Fibroblast of skin of back (primary cell): ENCODE results near the gene FBXW8.

ENCODE experiments used
- DNase-seq: peaks from one replicate; pipeline ENCODE4 v3.0.0-alpha.2; 2013

Gene FBXW8

DNA sequence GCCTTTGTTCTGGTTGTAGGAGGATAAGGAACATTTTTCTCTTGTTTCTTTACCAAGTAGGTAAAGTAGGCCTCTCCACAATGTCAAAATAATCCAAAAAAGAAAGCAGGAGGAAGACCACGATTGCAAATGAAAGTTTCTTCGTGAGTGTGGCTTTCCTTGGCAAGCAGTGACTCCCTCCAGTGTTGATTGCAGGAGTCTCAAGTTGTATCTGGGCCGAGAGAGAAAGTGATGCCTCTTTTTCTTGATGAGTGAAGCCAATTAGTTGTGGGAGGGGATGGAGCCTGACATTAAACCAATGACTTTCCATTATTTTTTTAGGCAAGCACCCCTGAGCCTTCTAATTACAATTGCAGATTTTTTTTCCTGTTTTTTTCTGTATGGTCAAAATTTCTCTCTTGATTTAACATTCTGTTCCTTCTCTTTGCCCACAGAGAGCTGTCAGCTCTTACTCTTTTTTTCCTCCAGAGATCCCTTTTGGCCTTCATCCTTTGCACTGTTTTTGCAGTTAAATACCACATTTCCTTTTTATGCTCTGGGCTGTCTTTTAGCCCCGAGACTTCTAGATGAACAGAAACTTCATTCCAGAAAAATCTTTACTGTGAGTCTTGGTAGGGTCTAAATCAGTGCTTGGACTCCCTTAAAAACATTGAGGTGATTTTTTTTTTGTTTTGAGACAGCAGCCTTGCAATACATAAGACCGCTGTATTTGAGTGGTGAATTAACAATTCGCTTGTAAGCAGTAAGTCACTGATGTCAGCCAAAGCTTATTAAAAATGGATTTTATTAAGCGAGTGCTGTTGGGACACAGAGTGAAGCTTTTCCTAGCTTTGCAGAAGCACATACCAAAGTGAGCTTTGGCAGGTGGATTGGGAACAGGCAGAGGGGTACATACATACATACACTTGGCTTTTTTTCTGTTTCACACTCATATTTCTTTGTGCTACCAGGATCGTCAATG lies 15.8 kb downstream of the FBXW8 start:
- DNase-seq: no peak

DNA sequence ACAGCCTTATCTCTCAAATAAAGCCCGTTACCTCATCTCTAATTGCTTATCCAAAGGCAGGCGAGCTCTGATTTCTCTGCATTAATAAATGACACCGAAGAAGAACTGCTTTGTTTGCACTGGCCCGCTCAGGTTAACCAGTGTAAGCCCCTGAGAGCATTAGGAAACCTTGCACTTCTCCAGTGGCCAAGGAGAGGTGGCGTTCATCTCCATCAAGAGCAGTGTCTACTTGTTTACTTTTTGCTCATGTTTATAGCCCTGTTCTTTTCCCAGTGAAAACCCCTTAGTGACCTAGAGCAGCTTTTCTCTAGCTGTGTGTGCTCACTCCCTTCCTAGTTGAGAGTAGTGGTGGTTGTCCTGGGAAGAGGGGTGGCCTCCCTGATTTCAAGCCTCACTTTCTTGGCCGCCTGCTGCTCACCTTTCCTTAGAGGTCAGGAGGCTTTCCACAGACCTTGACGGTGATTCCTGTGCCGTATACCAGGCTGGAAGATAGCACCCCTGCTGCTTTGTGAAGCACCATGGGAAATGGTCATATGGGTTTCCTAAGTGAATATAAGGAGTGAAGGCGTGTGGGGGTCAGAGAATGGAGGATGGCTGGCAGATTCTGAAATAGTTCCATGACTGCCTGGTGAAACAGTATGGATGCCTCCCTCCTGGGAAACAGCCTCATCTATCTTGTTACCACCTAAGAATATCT lies 16.6 kb downstream of the FBXW8 start:
- no peak for DNase-seq

DNA sequence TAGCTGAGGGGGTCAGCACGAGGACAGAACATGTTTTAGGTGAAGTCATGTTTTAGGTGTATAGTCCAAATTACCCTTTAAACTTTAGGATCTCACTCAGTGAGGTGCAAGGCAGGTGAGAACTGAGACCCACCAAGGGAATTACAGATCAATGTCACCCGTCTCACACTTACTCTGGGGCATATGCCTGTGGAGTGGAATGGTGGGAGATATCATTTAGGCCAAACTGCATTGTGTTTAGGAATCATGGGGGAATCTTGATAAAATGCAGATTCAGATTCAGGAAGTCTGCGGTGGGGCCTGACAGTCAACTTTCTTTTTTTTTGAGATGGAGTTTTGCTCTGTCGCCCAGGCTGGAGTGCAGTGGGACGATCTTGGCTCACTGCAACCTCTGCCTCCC lies 17.8 kb downstream of the FBXW8 start:
- DNase-seq: no peak

DNA sequence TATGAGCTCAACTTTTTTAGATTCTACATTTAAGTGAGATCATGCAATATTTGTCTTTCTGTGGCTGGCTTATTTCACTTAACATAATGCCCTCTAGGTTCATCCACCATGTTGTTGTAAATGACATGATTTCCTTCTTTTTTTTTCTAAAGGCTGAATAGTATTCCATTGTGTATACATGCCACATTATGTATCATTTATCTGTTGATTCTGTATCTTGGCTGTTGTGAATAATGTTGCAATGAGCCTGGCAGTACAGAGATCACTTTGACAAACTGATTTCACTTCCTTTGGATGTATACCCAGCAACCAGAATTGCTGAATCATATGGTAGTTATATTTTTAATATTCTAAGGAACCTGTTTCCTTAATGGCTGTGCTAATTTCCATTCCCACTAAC lies 19.1 kb downstream of the FBXW8 start:
- DNase-seq: no peak

DNA sequence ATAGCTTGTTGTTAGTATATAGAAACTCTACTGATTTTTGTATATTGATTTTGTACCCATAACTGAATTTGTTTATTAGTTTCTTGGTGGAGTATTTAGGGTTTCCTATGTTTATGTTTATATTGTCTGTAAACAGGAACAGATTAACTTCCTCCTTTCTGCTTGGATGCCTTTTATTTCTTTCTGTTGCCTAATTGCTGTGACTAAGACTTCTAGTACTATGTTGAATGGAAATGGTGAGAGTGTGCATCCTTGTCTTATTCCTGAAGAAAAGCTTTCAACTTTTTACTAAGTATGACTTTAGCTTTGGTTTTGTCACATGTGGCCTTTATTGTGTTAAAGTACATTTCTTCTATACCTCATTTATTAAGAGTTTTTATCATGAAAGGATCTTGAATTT lies 20.9 kb downstream of the FBXW8 start:
- no peak for DNase-seq

DNA sequence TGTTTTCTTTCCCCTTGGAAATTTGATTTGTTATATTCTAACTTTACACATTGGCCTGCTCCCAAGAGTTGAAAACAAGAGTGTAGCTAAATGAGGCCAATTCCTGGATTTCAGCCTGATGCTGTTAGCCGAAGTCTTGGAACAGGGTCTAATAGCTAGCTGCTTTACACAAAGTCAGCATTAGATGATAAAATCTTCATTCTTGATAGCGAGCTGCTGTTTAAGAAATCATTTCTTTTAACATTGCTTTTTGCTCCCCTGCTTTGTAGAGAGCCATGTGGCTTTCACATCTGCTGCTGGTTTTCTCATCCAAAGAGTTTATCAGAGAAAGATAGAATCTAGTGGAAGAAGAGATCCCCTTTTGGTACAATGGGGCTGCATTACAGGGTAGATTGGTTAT lies 22.3 kb downstream of the FBXW8 start:
- DNase-seq: no peak

DNA sequence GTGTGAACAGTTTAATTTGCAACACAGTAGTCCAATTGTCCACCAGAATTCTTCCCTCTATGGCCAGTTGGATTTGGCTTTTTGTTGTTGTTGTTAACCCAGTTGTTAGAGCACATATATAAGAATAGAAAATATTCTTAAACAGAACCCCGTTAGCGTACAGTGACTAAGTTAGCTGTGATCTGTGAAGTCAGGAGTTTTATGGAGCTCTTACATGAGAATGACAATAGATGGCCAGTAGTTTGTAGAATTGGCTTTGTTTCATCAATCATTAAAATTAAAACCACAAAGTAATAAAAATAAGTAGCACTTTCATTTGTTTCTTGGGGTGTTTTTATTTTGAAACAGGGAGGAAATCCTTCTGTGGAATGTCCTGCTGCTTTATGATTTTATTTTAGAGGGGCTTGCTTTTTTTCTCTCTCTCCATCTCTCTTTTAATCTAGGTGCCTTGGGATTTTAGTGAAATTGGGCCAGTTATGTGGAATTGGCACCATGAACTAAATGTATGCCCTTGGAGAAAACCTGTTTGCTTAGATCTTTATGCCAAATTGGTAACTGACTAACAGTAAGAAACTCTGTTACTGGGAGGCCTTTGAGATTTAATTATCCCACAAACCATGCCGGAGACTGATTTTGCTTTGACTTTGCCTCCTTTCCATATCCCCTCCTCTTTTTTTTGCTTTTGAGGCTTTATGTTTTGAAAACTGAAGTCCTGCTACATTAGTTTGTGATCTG lies 22.9 kb downstream of the FBXW8 start:
- no peak for DNase-seq

DNA sequence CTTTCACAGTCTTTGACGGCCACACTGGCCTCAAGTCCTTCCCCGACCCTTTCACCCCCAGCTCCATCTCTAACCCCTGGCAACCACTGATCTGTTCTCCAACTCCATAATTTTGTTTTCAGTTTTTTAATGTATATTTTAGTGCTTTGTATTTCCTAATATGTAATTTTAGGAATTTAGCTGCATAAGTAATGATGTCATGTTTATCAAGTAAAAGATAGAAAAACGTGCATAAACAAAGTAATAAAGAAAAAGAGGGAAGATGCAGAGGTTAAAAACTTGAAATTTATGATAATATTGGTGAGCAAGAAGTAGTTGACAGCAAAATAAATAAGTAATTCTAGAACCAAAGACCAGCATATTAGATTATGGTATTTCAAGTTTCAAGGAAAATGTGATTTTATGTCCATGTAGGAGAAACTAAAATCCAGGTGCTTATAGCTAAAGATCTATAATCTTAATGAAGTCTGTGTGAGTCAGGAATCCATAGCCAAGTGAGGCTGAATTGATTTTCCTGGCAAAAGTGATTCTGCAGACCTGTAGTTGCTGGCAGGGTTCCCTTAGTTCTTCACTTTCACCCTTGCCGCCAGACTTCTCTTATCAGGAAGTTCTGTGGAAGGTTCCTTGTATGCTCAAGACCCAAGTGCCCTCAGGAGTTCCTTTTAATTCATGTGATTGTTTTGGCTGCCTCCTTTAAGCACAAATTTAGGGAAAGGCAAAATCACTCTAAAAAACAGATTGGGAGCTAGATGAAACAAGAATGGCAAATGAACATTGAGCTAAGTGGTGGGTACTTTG lies 24.4 kb downstream of the FBXW8 start:
- no peak for DNase-seq

DNA sequence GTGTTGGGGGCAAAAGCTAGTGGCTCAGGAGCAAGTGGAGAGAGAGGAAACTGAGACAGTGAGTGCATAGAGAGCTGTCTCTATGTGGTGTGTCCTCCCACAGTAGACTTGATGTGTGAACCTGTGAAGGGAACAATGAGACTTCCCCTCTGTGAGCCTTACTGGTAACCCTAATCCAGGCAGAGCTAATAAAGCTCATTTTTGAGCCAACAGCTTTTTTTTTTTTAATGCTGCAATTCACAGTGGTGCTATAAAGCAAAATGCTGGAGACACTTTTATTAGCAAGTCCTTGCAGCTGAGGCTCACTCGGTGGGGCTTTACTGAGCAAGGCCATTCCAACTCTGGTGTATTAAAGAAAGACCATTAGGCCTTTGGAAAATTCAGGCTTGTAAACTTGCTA lies 26.9 kb downstream of the FBXW8 start:
- DNase-seq: no peak

DNA sequence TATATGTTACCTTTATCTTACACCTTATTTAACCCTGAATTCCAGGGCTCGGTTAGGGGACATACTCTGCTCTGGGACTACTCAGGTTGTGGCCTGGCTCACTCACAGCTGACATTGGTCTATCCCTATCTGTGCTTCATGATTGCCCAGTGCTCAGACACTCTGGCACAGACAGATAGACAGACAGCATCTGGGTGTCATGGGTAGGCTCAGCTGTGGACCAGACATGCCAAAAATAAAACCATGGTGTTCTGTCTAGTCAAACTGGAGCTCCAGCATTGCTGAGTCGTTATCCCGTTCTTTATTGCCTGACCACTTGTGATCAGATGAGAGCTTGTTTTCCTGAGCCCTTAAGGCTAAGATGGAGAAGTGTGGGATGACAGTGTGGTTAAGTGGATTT lies 29.0 kb downstream of the FBXW8 start:
- no peak for DNase-seq

DNA sequence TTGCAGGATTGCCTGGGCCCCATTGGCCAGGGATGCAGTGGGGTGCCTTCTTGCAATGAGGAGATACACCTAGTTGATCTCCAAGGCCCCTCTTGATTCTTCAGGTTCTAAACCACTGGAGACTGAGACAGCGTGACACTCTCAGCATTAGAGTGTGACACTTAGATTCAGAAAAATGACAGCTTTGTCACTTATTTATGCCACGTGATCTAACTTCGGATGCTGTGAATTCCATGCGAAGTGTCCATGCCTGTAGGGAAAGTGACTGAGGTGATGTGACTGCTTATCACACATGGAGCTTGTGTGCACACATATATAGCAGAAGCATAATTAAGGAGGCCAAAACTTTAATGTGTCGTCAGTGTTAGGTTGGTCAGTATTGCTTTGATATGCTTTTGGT lies 30.4 kb downstream of the FBXW8 start:
- no peak for DNase-seq

DNA sequence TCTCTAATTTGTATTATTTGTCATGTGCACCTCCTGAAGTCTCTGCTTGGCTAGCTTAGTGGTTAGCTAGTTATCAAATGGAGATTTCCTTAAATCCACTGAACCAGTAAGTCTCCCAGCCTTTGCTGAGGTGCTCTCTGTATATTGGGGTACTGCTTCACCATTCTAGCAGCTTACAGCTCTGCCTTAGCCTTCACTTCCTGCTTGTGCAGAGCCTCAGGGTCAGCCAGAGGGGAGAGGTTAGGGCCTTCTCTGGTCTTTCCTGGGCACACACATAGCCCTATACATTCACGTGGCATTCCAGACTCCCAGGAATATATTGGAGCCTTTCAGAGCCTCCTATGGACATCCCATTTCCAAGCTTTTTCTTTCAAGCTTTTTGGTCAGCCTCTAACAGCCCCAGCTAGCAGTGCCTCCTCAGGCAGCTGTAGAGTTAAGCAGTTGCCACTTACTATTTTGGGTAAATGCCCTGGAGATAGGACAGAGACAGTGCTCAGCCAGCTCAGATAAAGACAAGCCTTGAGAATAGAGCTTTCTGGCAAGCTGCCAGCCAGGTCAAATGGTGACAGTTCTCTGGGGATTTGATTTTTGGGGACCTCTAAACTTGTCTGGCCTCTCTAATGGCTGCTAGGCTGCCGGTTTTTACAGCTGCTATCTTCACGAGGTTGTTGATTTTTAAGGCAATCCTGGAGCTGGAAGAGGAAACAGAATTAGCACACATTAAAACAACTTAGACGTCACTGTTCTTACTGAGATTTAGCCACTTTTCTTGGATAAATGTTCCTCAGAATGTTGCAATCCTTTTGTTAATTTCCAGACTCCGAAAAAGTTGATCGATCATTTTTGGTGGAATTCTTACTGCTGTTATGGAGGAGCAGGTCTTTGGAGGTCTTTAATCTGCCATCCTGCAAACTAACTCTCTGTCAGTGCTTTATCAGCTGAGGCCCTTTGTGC lies 32.9 kb downstream of the FBXW8 start:
- DNase-seq: no peak

DNA sequence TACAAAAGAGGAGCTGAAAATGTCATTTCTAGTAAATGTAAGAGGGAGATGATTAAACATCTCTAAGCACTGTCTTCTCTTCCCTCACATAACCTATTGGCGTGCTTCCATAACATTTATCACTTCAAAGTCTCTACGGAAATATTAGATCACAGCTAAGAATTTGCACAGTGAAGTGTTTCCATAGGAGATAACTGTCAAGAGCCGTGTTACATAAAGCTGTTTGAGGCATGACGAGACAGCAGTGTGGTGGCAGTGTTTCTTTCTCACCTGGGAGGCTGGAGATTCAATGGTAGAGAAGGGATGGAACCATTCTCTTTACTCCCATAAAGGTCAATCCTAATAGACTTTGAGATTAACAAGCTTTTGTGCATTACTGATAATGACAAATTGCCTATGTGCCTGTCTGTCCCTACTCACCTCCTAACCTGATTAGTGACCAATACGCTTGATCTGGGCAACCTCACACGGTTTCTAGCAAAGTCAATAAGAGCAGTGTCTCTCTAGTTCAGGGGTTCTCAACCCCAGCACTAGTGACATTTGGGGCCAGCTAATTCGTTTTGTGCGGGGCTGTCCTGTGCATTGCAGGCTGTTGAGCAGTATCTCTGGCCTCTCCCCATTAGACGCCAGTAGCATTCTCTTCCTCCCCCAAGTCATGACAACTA lies 35.3 kb downstream of the FBXW8 start:
- DNase-seq: no peak

DNA sequence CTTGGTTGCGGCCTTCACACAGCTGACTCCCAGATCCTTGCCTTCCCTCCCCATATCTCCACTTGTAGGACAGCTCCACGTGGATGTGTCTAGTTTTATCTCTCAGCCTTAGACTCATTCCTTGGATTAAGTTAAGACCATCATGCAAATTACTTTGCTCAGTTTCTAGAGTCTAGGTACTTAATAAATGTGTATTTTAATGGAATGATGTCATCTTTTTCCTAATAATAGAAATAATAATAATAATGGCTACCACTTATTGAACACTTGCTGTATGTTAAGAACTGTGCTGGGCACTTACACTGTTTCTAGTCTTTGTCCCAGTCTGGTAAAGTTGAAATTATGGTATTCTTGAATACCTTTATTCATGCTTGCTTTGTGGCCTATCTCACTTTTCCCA lies 37.5 kb downstream of the FBXW8 start:
- no peak for DNase-seq

DNA sequence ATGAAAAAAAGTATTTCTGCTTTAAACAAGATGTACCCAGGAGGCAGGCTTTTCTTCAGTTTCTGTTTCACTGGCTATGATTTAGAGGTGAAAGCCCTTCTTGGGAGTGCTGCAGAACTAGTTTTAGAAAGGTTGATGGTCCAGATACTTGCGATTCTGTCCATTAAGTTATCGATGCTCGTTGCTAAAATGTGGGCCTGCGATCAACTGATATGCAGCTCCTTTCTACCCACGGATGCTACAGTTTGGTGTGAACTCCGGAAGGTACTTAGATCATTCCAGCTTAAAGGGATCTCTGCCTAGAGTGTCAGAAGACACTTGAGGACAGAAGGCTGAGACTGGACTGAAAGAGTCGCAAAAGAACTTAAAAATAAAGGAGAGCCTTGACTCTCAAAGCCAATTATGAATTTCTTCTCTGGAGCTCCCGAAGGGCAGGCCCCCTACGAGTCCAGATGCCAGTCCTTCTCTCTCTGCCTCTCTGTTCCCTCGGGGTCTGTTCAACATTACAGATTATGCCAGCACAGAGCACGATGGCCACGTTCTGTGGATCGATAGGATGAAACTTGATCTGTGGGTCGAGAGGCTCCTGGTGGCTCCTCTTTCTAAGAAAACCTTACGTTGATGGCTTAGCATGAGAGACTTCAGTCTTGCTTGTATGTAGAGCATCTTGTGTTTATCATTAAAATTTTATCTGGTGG lies 40.0 kb downstream of the FBXW8 start:
- DNase-seq: no peak

DNA sequence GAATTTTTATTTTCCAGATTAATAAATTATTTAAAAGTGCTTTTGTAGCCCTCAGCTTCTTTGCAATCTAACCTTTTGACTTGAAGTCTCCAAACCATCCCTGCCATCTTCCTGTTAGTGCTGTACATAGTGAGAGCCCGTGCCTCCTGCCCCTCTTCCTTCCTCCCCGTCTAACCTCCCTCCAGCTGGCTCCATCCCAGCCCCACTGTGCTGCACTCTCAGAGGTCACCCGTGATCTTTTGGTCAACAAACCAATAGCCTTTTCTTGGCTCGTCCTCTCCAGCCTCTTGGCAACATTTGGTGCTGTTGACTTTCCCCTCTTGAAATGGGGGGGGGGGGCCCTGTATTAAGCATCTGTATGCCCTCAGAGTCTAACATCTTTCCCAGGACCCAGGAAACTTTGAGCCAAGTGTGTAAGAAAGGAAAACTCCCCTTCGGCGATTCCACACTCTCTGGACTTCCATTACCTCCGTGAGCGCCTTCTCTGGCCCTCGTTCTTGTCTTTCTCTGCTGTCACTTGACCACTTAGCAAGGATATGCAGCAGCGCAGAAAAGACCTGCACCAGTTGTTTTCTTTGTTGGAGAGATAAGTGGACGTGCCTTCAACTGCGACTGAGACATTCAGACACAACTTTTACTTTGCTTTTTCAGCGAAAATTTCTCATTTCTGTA lies 44.1 kb downstream of the FBXW8 start:
- DNase-seq: no peak

DNA sequence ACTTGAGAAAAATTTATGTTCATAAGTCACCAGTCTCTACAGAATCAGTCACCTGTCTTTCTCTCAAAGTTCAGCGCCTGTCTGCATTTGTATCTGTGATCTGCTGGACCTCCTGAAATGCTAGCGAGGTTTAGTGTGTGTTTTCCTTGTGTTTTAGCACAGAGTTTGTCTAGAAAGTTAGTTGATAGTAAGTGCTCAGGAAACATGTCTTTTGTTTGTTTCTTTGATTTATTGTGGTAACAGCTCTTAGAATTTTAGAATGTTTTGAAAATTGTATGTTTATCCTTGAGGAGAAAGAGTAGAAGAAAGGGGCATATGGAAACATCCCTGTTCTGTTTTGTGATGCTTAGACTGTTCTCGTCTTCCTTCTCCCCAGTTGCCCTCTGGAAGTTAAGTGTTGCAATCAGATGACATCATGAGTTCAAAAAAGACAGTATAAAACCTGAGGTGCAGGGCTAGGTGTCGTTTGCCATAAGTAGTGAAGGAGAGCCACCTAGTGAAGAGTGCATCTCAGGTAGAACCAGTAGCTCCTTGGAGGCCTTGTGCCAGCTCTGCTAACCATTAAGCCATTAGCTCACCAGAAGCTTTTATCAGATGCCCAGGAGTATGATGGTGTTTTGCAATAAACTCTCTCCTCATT lies 44.8 kb downstream of the FBXW8 start:
- no peak for DNase-seq

DNA sequence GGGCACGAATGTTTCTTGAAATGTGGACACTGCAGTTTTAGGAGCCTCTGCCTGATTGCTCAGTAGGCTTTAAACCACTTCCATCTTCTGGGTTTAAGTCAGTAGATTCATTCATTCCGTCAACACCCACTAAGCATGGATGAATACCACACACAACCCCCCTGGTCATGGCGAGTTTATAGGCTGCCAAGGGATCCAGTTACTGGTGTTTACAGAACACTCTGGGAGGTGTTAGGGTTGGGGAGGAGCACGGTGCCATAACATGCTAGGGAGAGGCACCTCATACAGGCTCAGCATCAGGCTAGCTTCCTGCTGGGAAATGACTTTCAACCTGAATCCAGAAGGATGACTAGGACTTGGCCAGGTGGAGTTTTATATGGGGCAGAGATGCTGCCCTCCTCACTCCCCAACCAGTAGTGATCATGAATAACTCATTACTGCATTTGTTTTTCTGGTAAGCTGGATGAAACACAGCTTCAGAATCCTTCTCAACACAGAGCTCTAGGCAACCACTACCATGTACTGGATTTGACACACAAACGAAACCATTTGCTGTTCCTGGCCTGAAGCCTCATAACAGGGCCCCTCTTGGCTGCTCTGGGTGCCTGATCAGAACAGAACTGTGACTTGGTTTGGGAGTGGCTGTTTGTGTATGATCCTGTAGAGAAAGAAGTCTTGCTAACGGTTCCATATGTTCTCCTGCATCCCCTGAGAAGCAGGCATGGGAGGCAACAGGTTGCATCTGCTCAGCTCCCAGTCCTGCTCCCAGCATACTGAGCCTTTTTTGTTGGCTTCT lies 47.9 kb downstream of the FBXW8 start:
- no peak for DNase-seq
